ENCODE results near the gene SNAI3. TPM values are rescaled to one million over a fixed set of nuclear protein-coding genes. Genes with fewer than 3 reads are reported as not detected.

The SNAI3 gene
- total and polyA plus RNA-seq, 9 of the 15 experiments (the other 6 are each of a cell fraction or from before 2014, with no cell fraction given) = 0.04 to 4.1 (median 0.80) TPM; not detected in 1

DNA sequence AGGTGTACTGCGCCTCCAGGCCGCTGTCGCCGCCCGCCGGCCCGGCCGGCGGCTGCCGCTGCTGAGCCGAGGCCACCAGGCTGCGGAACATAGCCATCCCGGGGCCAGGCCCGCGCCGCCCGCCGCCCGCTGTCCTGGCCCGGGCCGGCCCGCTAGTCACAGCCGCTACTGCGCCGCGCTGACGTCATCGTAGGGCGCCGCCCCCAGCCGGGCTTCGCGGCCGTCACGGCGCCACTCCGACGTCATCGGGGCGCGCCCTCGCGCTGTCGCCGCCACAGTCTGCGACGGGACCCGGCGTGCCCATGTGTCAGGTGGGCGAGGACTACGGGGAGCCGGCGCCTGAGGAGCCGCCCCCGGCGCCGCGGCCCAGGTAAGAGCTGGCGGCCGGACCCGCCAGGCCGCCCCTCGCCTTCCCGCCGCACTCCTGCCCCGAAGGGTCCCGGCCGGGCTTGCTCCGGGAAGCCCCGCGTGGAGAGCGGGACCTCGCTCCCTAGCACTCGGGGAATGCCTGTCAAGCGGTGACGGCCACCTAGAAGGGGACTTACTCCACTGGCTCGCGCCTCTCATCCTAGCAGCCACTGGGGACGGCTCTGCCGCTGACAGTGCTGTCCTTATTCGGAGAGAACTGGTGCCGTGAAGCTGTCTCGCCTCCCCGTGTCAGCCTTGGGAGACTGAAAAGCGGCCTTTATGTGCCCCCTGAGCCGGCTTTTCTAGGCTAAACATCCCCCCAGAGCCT, 20.1 kb upstream of the SNAI3 start, which contains the start of the genes CTU2 and RNF166 (continued):
- TF ChIP-seq, protein P1, sequence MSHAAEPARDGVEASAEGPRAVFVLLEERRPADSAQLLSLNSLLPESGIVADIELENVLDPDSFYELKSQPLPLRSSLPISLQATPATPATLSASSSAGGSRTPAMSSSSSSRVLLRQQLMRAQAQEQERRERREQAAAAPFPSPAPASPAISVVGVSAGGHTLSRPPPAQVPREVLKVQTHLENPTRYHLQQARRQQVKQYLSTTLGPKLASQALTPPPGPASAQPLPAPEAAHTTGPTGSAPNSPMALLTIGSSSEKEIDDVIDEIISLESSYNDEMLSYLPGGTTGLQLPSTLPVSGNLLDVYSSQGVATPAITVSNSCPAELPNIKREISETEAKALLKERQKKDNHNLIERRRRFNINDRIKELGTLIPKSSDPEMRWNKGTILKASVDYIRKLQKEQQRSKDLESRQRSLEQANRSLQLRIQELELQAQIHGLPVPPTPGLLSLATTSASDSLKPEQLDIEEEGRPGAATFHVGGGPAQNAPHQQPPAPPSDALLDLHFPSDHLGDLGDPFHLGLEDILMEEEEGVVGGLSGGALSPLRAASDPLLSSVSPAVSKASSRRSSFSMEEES (CRISPR knock-in tag; IDR thresholded peaks at IDR 0.05) = no peak
- TF ChIP-seq RBBP5 (IDR thresholded peaks at IDR 0.05; ENCODE audit: borderline replicate concordance, insufficient read depth, low read length, poor library complexity, severe bottlenecking) = peak; percentile 94
- peak; percentile 83 for TF ChIP-seq SP1 (CRISPR knock-in tag; IDR thresholded peaks at IDR 0.05)
- peak; percentile 97 for TF ChIP-seq ATF1 (CRISPR knock-in tag; IDR thresholded peaks at IDR 0.05)
- peak; percentile 100 for TF ChIP-seq ATF1 (tag; IDR thresholded peaks at IDR 0.05)
- TF ChIP-seq JUND (IDR thresholded peaks at IDR 0.05; ENCODE audit: borderline replicate concordance, low read depth, low read length) = peak; percentile 95
- peak; percentile 82; the same call in 2 of the 3 replicates for TF ChIP-seq JUND (tag; IDR thresholded peaks at IDR 0.05; ENCODE audit: borderline replicate concordance, low read depth, low read length)
- peak; percentile 92 for TF ChIP-seq ERF (CRISPR knock-in tag; IDR thresholded peaks at IDR 0.05)
- TF ChIP-seq EHMT2 (IDR thresholded peaks at IDR 0.05) = no peak
- no peak for TF ChIP-seq ZNF668 (CRISPR knock-in tag; IDR thresholded peaks at IDR 0.05)
- no peak for TF ChIP-seq ZNF764 (CRISPR knock-in tag; IDR thresholded peaks at IDR 0.05; ENCODE audit: low read depth)
- 0 out of 2 replicates have a peak, but pooled peaks have one; percentile 43 for TF ChIP-seq KLF1 (tag; IDR thresholded peaks at IDR 0.05)
- TF ChIP-seq, protein P2, sequence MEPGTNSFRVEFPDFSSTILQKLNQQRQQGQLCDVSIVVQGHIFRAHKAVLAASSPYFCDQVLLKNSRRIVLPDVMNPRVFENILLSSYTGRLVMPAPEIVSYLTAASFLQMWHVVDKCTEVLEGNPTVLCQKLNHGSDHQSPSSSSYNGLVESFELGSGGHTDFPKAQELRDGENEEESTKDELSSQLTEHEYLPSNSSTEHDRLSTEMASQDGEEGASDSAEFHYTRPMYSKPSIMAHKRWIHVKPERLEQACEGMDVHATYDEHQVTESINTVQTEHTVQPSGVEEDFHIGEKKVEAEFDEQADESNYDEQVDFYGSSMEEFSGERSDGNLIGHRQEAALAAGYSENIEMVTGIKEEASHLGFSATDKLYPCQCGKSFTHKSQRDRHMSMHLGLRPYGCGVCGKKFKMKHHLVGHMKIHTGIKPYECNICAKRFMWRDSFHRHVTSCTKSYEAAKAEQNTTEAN (CRISPR knock-in tag; IDR thresholded peaks at IDR 0.05) = peak; percentile 41; the same call in 1 of the 2 replicates
- no peak for TF ChIP-seq NUFIP1 (IDR thresholded peaks at IDR 0.05; ENCODE audit: partially characterized antibody)
- peak; percentile 46; the same call in 1 of the 2 replicates for TF ChIP-seq CHD2 (IDR thresholded peaks at IDR 0.05; ENCODE audit: low read depth, low read length)
- TF ChIP-seq HIVEP1 (CRISPR knock-in tag; IDR thresholded peaks at IDR 0.05) = peak; percentile 83
- TF ChIP-seq GATAD2B (IDR thresholded peaks at IDR 0.05; ENCODE audit: borderline replicate concordance) = peak; percentile 90
- 0 out of 2 replicates have a peak, but pooled peaks have one; percentile 64 for TF ChIP-seq ZC3H11A (IDR thresholded peaks at IDR 0.05; ENCODE audit: low read depth, low read length)
- TF ChIP-seq NCOA1 (IDR thresholded peaks at IDR 0.05; ENCODE audit: low read depth) = no peak
- TF ChIP-seq NELFE (IDR thresholded peaks at IDR 0.05; ENCODE audit: insufficient read depth, insufficient read length) = no peak
- 0 out of 4 replicates have a peak, but pooled peaks of 1 of the 2 experiments have one; percentile 2 for TF ChIP-seq SRF (CRISPR knock-in tag; IDR thresholded peaks at IDR 0.05)
- 0 out of 2 replicates have a peak, but pooled peaks have one; percentile 20 for TF ChIP-seq ZNF133 (CRISPR knock-in tag; IDR thresholded peaks at IDR 0.05)
- TF ChIP-seq, protein P3, sequence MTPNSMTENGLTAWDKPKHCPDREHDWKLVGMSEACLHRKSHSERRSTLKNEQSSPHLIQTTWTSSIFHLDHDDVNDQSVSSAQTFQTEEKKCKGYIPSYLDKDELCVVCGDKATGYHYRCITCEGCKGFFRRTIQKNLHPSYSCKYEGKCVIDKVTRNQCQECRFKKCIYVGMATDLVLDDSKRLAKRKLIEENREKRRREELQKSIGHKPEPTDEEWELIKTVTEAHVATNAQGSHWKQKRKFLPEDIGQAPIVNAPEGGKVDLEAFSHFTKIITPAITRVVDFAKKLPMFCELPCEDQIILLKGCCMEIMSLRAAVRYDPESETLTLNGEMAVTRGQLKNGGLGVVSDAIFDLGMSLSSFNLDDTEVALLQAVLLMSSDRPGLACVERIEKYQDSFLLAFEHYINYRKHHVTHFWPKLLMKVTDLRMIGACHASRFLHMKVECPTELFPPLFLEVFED (CRISPR knock-in tag; conservative IDR thresholded peaks at IDR 0.05) = no peak
- peak; percentile 48 for TF ChIP-seq EP300 (IDR thresholded peaks at IDR 0.05; ENCODE audit: low read length)
- TF ChIP-seq, protein P4, sequence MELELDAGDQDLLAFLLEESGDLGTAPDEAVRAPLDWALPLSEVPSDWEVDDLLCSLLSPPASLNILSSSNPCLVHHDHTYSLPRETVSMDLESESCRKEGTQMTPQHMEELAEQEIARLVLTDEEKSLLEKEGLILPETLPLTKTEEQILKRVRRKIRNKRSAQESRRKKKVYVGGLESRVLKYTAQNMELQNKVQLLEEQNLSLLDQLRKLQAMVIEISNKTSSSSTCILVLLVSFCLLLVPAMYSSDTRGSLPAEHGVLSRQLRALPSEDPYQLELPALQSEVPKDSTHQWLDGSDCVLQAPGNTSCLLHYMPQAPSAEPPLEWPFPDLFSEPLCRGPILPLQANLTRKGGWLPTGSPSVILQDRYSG (tag; conservative IDR thresholded peaks at IDR 0.05; ENCODE audit: low read depth) = no peak

All from K562 (cell line).